GM19468 (cell line): Measurements from ENCODE around the gene LMOD1.
"Not testable (repeated sequence)": the region's sequence is repeated elsewhere in the genome, so short reads cannot be mapped to it uniquely, and the experiment has no call there.

Source experiments
- ATAC-seq: cut with Tn5 transposase; IDR thresholded peaks from one replicate; pipeline ENCODE4 v1.9.1; 2021; ENCODE audit warnings: mild to moderate bottlenecking, moderate library complexity, moderate number of reproducible peaks; ENCODE audit not compliant: unreplicated experiment; ENCODE audit errors: extremely low read depth

The LMOD1 gene

GRCh38 chr1:201949491-201949890 is 3.1 kb upstream of the LMOD1 start:
- ATAC-seq, result no peak

- no peak for ATAC-seq
Observed at GRCh38 chr1:201947697-201948008, 1.3 kb upstream of the LMOD1 start.

GRCh38 chr1:201945863-201946223 is 505 bp downstream of the LMOD1 start:
- ATAC-seq, result no peak

- ATAC-seq, result no peak
Observed at GRCh38 chr1:201945157-201945556, 1.2 kb downstream of the LMOD1 start.

- ATAC-seq, result no peak
Observed at GRCh38 chr1:201944639-201945038, 1.7 kb downstream of the LMOD1 start.

- ATAC-seq, result no peak
Observed at GRCh38 chr1:201944002-201944401, 2.3 kb downstream of the LMOD1 start.

GRCh38 chr1:201942129-201942495 is 4.2 kb downstream of the LMOD1 start:
- ATAC-seq, result no peak

GRCh38 chr1:201941420-201942128 is 4.8 kb downstream of the LMOD1 start:
- ATAC-seq, result no peak

- not testable (repeated sequence) for ATAC-seq
Observed at GRCh38 chr1:201940316-201940715, 6.0 kb downstream of the LMOD1 start.

- no peak for ATAC-seq
Observed at GRCh38 chr1:201939574-201939973, 6.8 kb downstream of the LMOD1 start.

GRCh38 chr1:201939148-201939547 is 7.2 kb downstream of the LMOD1 start:
- no peak for ATAC-seq

GRCh38 chr1:201938440-201939035 is 7.8 kb downstream of the LMOD1 start:
- ATAC-seq, result no peak

GRCh38 chr1:201937624-201938213 is 8.6 kb downstream of the LMOD1 start:
- ATAC-seq, result no peak

GRCh38 chr1:201933840-201934430 is 12.4 kb downstream of the LMOD1 start:
- no peak for ATAC-seq

- no peak for ATAC-seq
Observed at GRCh38 chr1:201930803-201931202, 15.5 kb downstream of the LMOD1 start.

GRCh38 chr1:201930137-201930536 is 16.2 kb downstream of the LMOD1 start:
- no peak for ATAC-seq

GRCh38 chr1:201928266-201928665 is 18.1 kb downstream of the LMOD1 start:
- no peak for ATAC-seq

- no peak for ATAC-seq
Observed at GRCh38 chr1:201925981-201926645, 20.2 kb downstream of the LMOD1 start.

- ATAC-seq, result no peak
Observed at GRCh38 chr1:201925301-201925567, 21.1 kb downstream of the LMOD1 start.

GRCh38 chr1:201921952-201922558 is 24.3 kb downstream of the LMOD1 start:
- no peak for ATAC-seq

- ATAC-seq, result no peak
Observed at GRCh38 chr1:201918343-201918742, 28.0 kb downstream of the LMOD1 start.
